Neuron (in vitro differentiated cells): ENCODE results near the gene SESN3.
"Not testable (repeated sequence)": the region's sequence is repeated elsewhere in the genome, so short reads cannot be mapped to it uniquely, and the experiment has no call there.

ENCODE experiments used
- H2AFZ ChIP-seq: one replicate; pipeline ENCODE4 v1.6.1; 2013; ENCODE audit warnings: low read depth, mild to moderate bottlenecking, inconsistent platforms, low read length, moderate library complexity
- H3K27me3 ChIP-seq: one replicate; pipeline ENCODE4 v1.6.1; 2013; ENCODE audit warnings: low read length; ENCODE audit not compliant: insufficient read depth
- H3K36me3 ChIP-seq: one replicate; pipeline ENCODE4 v1.6.1; 2013; ENCODE audit warnings: low read length; ENCODE audit not compliant: insufficient read depth
- H3K4me1 ChIP-seq: one replicate; pipeline ENCODE4 v1.6.1; 2013; ENCODE audit warnings: low read length; ENCODE audit not compliant: insufficient read depth
- H3K4me3 ChIP-seq: 2 replicates; pipeline ENCODE4 v1.5.1; 2013; ENCODE audit warnings: mild to moderate bottlenecking, low read length, moderate library complexity
- H3K9me3 ChIP-seq: one replicate; pipeline ENCODE4 v1.6.1; 2013; ENCODE audit warnings: low read length

The SESN3 gene

GRCh38 chr11:95136747-95137146, 94.3 kb downstream of the SESN3 start:
- H3K4me1 ChIP-seq, H3K27me3 ChIP-seq, H2AFZ ChIP-seq, H3K4me3 ChIP-seq, H3K9me3 ChIP-seq, H3K36me3 ChIP-seq: not testable (repeated sequence)

GRCh38 chr11:95135880-95136279, 95.1 kb downstream of the SESN3 start:
- H3K4me3 ChIP-seq = no peak overlapping the region
- H3K4me1 ChIP-seq = no peaks in the 10 kb centered on the region
- H3K36me3 ChIP-seq = no peaks in the 10 kb centered on the region
- no peak overlapping the region for H2AFZ ChIP-seq
- H3K27me3 ChIP-seq = no peaks in the 10 kb centered on the region
- H3K9me3 ChIP-seq = no peaks in the 10 kb centered on the region

GRCh38 chr11:95135155-95135554, 95.8 kb downstream of the SESN3 start:
- Histone ChIP-seq H2AFZ (no peak overlapping the region), H3K4me3 (no peak overlapping the region), H3K4me1 (no peaks in the 10 kb centered on the region), H3K36me3 (no peaks in the 10 kb centered on the region), H3K27me3 (no peaks in the 10 kb centered on the region), H3K9me3 (no peaks in the 10 kb centered on the region)

GRCh38 chr11:95134491-95134890, 96.5 kb downstream of the SESN3 start:
- Histone ChIP-seq H3K27me3 (no peaks in the 10 kb centered on the region), H3K4me1 (no peaks in the 10 kb centered on the region), H3K4me3 (no peak overlapping the region), H3K9me3 (no peaks in the 10 kb centered on the region), H3K36me3 (no peaks in the 10 kb centered on the region), H2AFZ (no peak overlapping the region)

GRCh38 chr11:95132956-95133355, 98.0 kb downstream of the SESN3 start:
- H3K4me1 ChIP-seq = no peaks in the 10 kb centered on the region
- no peaks in the 10 kb centered on the region for H3K36me3 ChIP-seq
- no peak overlapping the region for H3K4me3 ChIP-seq
- no peak overlapping the region for H2AFZ ChIP-seq
- no peaks in the 10 kb centered on the region for H3K27me3 ChIP-seq
- H3K9me3 ChIP-seq = no peaks in the 10 kb centered on the region

GRCh38 chr11:95128602-95129001, 102.4 kb downstream of the SESN3 start:
- no peaks in the 10 kb centered on the region for H3K36me3 ChIP-seq
- H2AFZ ChIP-seq = no peak overlapping the region
- no peak overlapping the region for H3K4me3 ChIP-seq
- H3K4me1 ChIP-seq = no peaks in the 10 kb centered on the region
- H3K27me3 ChIP-seq = no peaks in the 10 kb centered on the region
- H3K9me3 ChIP-seq = no peaks in the 10 kb centered on the region

GRCh38 chr11:95123556-95123955, 107.4 kb downstream of the SESN3 start:
- no peaks in the 10 kb centered on the region for H3K27me3 ChIP-seq
- H2AFZ ChIP-seq = no peak overlapping the region
- H3K4me1 ChIP-seq = no peaks in the 10 kb centered on the region
- no peaks in the 10 kb centered on the region for H3K36me3 ChIP-seq
- H3K9me3 ChIP-seq = no peaks in the 10 kb centered on the region
- H3K4me3 ChIP-seq = no peak overlapping the region

GRCh38 chr11:95121698-95122097, 109.3 kb downstream of the SESN3 start:
- H2AFZ ChIP-seq = no peak overlapping the region
- no peaks in the 10 kb centered on the region for H3K9me3 ChIP-seq
- no peaks in the 10 kb centered on the region for H3K27me3 ChIP-seq
- no peak overlapping the region for H3K4me3 ChIP-seq
- H3K36me3 ChIP-seq = no peaks in the 10 kb centered on the region
- no peaks in the 10 kb centered on the region for H3K4me1 ChIP-seq

- Histone ChIP-seq H3K27me3 (no peaks in the 10 kb centered on the region), H3K4me3 (no peak overlapping the region), H3K36me3 (no peaks in the 10 kb centered on the region), H3K4me1 (no peaks in the 10 kb centered on the region), H3K9me3 (no peaks in the 10 kb centered on the region), H2AFZ (no peak overlapping the region)
Measured at GRCh38 chr11:95119361-95120060, 111.5 kb downstream of the SESN3 start.

GRCh38 chr11:95115597-95115996, 115.4 kb downstream of the SESN3 start:
- H3K4me3 ChIP-seq = no peak overlapping the region
- H3K4me1 ChIP-seq = no peaks in the 10 kb centered on the region
- H3K9me3 ChIP-seq = peaks cover 2% of the 10 kb centered on the region
- no peak overlapping the region for H2AFZ ChIP-seq
- no peaks in the 10 kb centered on the region for H3K36me3 ChIP-seq
- no peaks in the 10 kb centered on the region for H3K27me3 ChIP-seq
